T-cell (primary cell): Measurements from ENCODE around the gene PPP2R1B. TPM values are rescaled to one million over a fixed set of nuclear protein-coding genes. Genes with fewer than 3 reads are reported as not detected.
A peak's percentile ranks its signal among the peaks of the same experiment; 100 is the strongest.

Experiments
- ATAC-seq, 4 experiments: fragments of 200-7000 bp in 3 of 4; fragments of 150-1000 bp in 1 of 4; cut with Tn5 transposase; replicated peaks in 1 of 4; 1 replicate in 3 of 4; 2 replicates in 1 of 4; pipeline ENCODE4 v1.10.0; 2021; ENCODE audit warnings: moderate library complexity in 3 of 4, mild to moderate bottlenecking in 2 of 4, moderate number of reproducible peaks in 1 of 4
- CTCF ChIA-PET, 2 donors: fragments of 300-600 bp; sonication (Branson Sonifier 250); formaldehyde crosslinking; loops; one replicate each; lab custom pipeline; 2022; ENCODE audit warnings: antibody characterized with exemption in 2 of 2; lab: Charles Lee
- POLR2A ChIA-PET, 2 donors: fragments of 300-600 bp; sonication (Branson Sonifier 250); formaldehyde crosslinking; loops; one replicate each; lab custom pipeline; 2022; ENCODE audit warnings: antibody characterized with exemption in 2 of 2; lab: Charles Lee
- DNase-seq, 35 experiments: peaks; one replicate each; pipeline versions ENCODE4 v3.0.0 to v3.0.0-alpha.2; 2013 to 2023
- H3K27ac ChIP-seq: one replicate; pipeline ENCODE4 v1.5.1; 2013; ENCODE audit warnings: low read length
- H3K27me3 ChIP-seq, 2 experiments: replicated peaks in 1 of 2; 1 replicate in 1 of 2; 2 replicates in 1 of 2; pipeline versions ENCODE4 v1.6.1 to v1.7.0; 2013; ENCODE audit warnings: low read length in 1 of 2, mixed read lengths in 1 of 2; ENCODE audit not compliant: control insufficient read depth in 2 of 2, insufficient read depth in 2 of 2; ENCODE audit errors: extremely low read depth in 1 of 2
- H3K36me3 ChIP-seq, 2 donors: 1 replicate in 1 of 2; 2 replicates in 1 of 2; pipeline versions ENCODE4 v1.6.1 to v1.7.0; 2013; ENCODE audit warnings: low read length in 1 of 2; ENCODE audit not compliant: control insufficient read depth in 2 of 2, insufficient read depth in 1 of 2; ENCODE audit errors: extremely low read depth in 1 of 2
- H3K4me1 ChIP-seq, 2 experiments: 1 replicate in 1 of 2; 2 replicates in 1 of 2; pipeline versions ENCODE4 v1.6.1 to v1.7.0; 2013; ENCODE audit warnings: low read length in 2 of 2, mixed read lengths in 1 of 2; ENCODE audit not compliant: insufficient read depth in 2 of 2, control insufficient read depth in 1 of 2; ENCODE audit errors: extremely low read depth in 1 of 2
- H3K4me3 ChIP-seq, 2 donors: 1 replicate in 1 of 2; 2 replicates in 1 of 2; pipeline versions ENCODE4 v1.5.1 to v1.7.0; 2013; ENCODE audit warnings: mild to moderate bottlenecking in 2 of 2, low read length in 1 of 2, moderate library complexity in 1 of 2; ENCODE audit not compliant: control insufficient read depth in 1 of 2; ENCODE audit errors: extremely low read depth in 1 of 2
- H3K9me3 ChIP-seq: 2 replicates; pipeline ENCODE4 v1.7.0; 2013
- H3K27ac Mint-ChIP-seq, 2 donors: one replicate each; pipeline ENCODE4 v1.8.0; 2020 to 2021; ENCODE audit warnings: mild to moderate bottlenecking in 2 of 2, mixed read lengths in 2 of 2
- H3K27me3 Mint-ChIP-seq, 2 donors: one replicate each; pipeline ENCODE4 v1.8.0; 2021 to 2022; ENCODE audit warnings: mixed read lengths in 2 of 2
- H3K36me3 Mint-ChIP-seq: one replicate; pipeline ENCODE4 v1.8.0; 2021; ENCODE audit warnings: mixed read lengths
- H3K4me1 Mint-ChIP-seq, 3 donors: one replicate each; pipeline ENCODE4 v1.8.0; 2020 to 2022; ENCODE audit warnings: mixed read lengths in 3 of 3, mild to moderate bottlenecking in 1 of 3
- H3K4me3 Mint-ChIP-seq, 3 donors: one replicate each; pipeline ENCODE4 v1.8.0; 2020 to 2022; ENCODE audit warnings: mild to moderate bottlenecking in 3 of 3, mixed read lengths in 3 of 3, moderate library complexity in 3 of 3
- H3K9me3 Mint-ChIP-seq, 3 donors: one replicate each; pipeline ENCODE4 v1.8.0; 2020 to 2022; ENCODE audit warnings: mixed read lengths in 3 of 3
- WGBS: methylation state at CpG from one replicate; pipeline ENCODE4 v1.1.5; 2013; ENCODE audit warnings: missing lambda C conversion rate; ENCODE audit not compliant: insufficient coverage; 5-methylcytosine and 5-hydroxymethylcytosine counted together
- total RNA-seq, 35 experiments: library from RNA in 6 of 35; stranded (reverse) in 6 of 35; fragments of 120-200 nt in 1 of 35; gene quantifications; one replicate each; pipeline versions ENCODE4 v1.2.1 to v1.2.4 and lab custom pipeline; 2013 to 2026

Gene PPP2R1B
- total RNA-seq, 5 donors from 2014 or later (not counting 1 experiment from before 2014, with no cell fraction given), result 34.2 to 44.1 (median 37.4) TPM

DNA sequence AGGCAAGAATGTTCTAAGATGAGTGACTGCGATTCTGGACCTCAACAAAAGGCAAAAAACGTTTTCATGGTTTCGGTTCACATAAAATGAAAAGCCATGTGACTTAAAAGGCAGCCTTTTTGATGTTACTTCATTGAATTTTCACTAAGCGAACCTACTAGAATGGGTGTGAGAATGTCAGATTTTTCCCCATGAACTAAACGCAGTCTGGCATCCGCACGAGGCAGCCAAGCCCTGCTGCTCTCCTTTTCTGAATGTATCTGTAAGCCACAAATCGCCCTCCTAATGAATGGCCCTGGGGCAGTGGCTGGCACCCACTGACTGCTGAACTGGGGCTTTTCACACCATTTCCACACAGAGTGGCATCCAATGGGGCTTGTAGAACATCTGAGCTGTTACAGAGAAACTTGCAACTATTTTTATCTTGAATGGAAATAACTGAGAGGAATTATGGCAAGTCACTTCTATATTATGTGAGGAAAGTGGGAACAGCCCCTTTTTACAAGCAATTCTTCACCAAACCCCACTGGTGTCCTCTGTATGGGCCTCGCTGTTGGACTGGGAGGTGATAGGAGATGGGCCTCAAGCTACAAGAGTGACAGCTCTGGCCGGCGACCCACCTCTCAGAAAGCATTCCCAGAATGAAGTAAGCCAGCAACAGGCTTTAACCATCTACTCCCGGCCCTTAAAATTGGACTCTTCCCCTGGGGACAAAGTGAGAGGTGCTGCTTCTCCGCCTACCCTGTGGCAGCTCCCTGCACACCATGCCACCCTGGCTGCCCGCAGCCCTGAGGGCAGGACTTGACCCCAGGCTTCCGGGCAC, 29.4 kb downstream of the PPP2R1B start:
- ChIA-PET CTCF (no interaction called here), POLR2A (interaction anchor here in 1 of 2 donors (0.7 kb wide), 1 partner anchor 30 kb away, joined by 3 read pairs; the partner anchor contains the start of gene PPP2R1B)
- Histone ChIP-seq H3K36me3 (peaks cover 0 to 22% of the 10 kb centered on the region in 2 donors), H3K4me3 (no peak overlapping the region), H3K4me1 (no peaks in the 10 kb centered on the region), H3K27me3 (no peaks in the 10 kb centered on the region), H3K9me3 (no peaks in the 10 kb centered on the region), H3K27ac (no peak overlapping the region)
- peaks cover 20% of the 10 kb centered on the region for H3K36me3 Mint-ChIP-seq
- ATAC-seq, result no peak
- H3K4me3 Mint-ChIP-seq, result no peak overlapping the region
- peaks cover 11 to 15% (median 15%) of the 10 kb centered on the region in 3 donors for H3K4me1 Mint-ChIP-seq
- no peaks in the 10 kb centered on the region for H3K9me3 Mint-ChIP-seq
- DNase-seq, result no peak
- H3K27me3 Mint-ChIP-seq, result no peaks in the 10 kb centered on the region
- 36% methylated on average over 6 of the region's 15 CpGs for WGBS
- H3K27ac Mint-ChIP-seq, result peak overlapping the region in 1 of 2 donors; percentile 9

DNA sequence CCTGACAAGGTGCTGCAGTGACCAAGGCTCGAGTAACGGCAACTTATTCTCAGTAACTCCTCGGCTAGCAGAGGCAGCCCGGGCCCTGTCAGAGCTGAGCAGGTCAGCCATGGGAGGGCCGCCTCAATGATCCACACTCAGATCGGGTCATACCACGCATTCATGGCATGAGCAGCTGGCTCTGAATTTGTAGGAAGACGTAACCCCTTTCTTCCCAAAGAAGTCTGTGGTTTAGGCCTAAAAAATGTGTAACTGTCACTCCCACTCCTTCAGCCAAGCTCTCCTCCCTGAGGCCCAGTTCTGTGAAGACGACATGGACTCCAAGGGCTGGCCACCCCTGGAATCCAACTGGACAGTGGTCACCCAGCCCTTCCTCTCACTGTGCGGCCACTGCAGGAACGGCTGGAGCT, 30.0 kb downstream of the PPP2R1B start:
- ATAC-seq (peak in 1 of 4 experiments; percentile 12), DNase-seq (no peak)
- H3K4me3 ChIP-seq, result no peak overlapping the region
- Mint-ChIP-seq H3K4me3 (no peak overlapping the region), H3K27ac (peak overlapping the region in 1 of 2 donors; percentile 9), H3K27me3 (no peaks in the 10 kb centered on the region), H3K9me3 (no peaks in the 10 kb centered on the region), H3K36me3 (peaks cover 14% of the 10 kb centered on the region), H3K4me1 (peaks cover 11 to 15% (median 15%) of the 10 kb centered on the region in 3 donors)
- H3K4me1 ChIP-seq, result no peaks in the 10 kb centered on the region
- H3K36me3 ChIP-seq, result peaks cover 3 to 16% of the 10 kb centered on the region in 2 donors
- H3K9me3 ChIP-seq, result no peaks in the 10 kb centered on the region
- H3K27ac ChIP-seq, result no peak overlapping the region
- WGBS, result 92% methylated on average over 11 of the region's 11 CpGs
- ChIA-PET CTCF (no interaction called here), POLR2A (no interaction called here)
- H3K27me3 ChIP-seq, result no peaks in the 10 kb centered on the region

DNA sequence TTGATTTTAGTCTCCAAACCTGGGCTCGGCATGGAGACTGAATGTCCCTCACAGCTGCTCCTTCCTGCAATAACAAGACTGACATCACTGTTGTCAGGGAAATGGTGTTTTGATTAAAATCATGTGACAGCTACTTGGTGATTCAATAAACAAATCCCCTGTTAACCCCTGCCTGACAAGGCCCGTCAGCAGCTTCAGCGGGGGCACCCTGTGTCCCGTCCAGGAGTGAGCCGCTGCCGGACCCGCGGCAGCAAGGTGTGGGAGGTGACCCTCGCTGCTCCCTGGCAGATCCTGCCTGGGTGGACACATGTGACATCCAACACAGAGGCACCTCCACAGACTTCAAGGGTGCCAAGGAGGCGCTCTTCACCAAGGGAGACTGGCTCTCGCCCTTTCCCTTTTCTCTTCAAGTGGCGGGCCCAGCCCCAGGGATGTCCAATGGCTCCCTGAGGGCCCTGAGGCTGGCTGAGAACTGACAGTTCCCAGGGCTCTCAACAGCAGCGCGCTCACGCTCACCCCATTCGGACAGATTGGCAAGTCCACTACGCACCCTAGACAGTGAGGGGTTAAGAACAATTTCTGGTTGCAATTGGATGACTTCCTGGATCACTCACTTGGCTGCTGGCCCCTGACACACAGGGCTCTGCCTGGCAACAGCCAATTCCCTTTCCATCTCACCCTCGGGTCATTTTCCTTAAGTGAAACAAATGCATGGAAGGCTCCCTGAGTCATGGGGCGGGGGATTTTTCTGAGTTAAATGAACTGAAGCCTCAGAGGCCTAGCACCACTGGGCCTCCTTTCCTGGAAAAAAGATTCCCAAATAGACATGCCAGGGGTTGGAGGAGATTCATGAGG, 30.7 kb downstream of the PPP2R1B start:
- H3K9me3 ChIP-seq, result no peaks in the 10 kb centered on the region
- H3K4me3 Mint-ChIP-seq, result no peak overlapping the region
- no peak overlapping the region for H3K27ac ChIP-seq
- 97% methylated on average over 16 of the region's 19 CpGs for WGBS
- no peaks in the 10 kb centered on the region for H3K9me3 Mint-ChIP-seq
- H3K27me3 Mint-ChIP-seq, result no peaks in the 10 kb centered on the region
- ChIA-PET POLR2A (interaction anchor here in 1 of 2 donors (0.6 kb wide), 1 partner anchor 411 kb away, joined by 3 read pairs; no protein-coding TSS in a partner anchor), CTCF (no interaction called here)
- ATAC-seq (peak in 1 of 4 experiments; percentile 24), DNase-seq (no peak)
- peak overlapping the region in 1 of 2 donors; percentile 44 for H3K27ac Mint-ChIP-seq
- no peaks in the 10 kb centered on the region for H3K27me3 ChIP-seq
- peaks cover 8 to 9% of the 10 kb centered on the region in 2 donors for H3K36me3 ChIP-seq
- H3K4me1 Mint-ChIP-seq, result peaks cover 11 to 15% (median 15%) of the 10 kb centered on the region in 3 donors
- H3K4me1 ChIP-seq, result no peaks in the 10 kb centered on the region
- peaks cover 7% of the 10 kb centered on the region for H3K36me3 Mint-ChIP-seq
- H3K4me3 ChIP-seq, result no peak overlapping the region

DNA sequence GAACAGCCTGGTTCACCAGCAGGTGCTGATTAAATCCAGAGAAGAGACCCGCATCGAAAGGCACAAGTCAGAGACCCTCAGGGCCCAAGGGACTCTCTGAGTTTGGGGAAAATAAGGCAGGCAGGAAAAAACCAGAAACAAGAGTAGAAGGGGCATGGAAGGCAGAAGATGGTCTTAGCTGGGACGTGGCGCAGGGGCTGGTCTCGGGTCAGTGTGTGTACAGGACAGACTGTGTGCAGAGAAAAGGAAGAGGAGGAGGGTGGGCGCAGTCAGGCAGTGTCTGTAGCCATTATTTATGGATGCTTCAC, 31.3 kb downstream of the PPP2R1B start:
- CTCF ChIA-PET, result no interaction called here
- ATAC-seq (peak in 1 of 4 experiments; percentile 9), DNase-seq (no peak)
- Histone ChIP-seq H3K36me3 (peaks cover 4 to 8% of the 10 kb centered on the region in 2 donors), H3K4me3 (no peak overlapping the region), H3K27me3 (no peaks in the 10 kb centered on the region), H3K9me3 (no peaks in the 10 kb centered on the region), H3K27ac (no peak overlapping the region), H3K4me1 (no peaks in the 10 kb centered on the region)
- POLR2A ChIA-PET, result interaction anchor here in 1 of 2 donors (0.6 kb wide), 1 partner anchor 412 kb away, joined by 3 read pairs; no protein-coding TSS in a partner anchor
- Mint-ChIP-seq H3K9me3 (no peaks in the 10 kb centered on the region), H3K36me3 (peaks cover 7% of the 10 kb centered on the region), H3K4me3 (no peak overlapping the region), H3K27me3 (no peaks in the 10 kb centered on the region), H3K4me1 (peaks cover 11 to 15% (median 15%) of the 10 kb centered on the region in 3 donors), H3K27ac (peak overlapping the region in 1 of 2 donors; percentile 44)
- WGBS, result 96% methylated on average over 5 of the region's 6 CpGs

DNA sequence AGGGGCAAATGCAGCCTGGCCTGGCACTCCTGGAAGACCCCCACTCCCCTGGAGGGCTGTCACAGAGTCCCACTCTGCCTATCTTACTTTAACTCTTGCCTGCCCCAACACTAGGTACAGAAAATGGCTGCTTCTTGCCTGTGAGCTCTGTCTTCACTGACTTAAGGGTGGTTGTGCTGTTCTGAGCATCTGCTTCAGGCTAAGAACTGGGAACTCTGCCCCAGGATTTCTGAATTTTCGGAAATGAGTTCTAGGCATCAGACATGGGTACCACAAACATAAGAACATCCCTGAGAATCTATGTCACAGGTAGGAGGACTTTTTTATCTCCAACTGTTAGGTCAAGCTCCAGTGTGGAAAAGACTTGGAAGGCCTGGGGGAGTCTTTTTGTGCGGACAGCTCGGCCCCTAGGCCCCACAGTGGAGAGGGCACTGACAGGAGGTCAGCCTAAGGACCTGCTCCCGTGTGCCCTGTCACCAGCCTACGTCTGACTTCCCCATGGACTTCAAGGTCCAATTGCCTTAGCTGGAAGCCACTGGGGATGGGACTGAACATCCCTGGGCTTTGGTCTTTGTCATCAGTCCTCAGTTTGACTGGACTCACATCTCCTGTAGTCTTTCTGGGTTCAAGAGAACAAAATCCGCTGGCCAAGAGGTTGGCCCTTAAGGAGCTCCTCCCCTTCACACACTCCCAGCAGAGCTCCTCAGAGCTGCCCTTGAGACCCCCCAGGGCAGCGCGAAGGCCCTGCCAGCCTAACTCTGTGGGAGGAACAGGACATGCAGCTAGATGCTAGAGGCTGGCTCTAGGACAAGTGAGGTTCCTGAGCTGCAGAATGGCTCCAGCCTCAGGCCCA, 31.9 kb downstream of the PPP2R1B start:
- H3K36me3 Mint-ChIP-seq, result peaks cover 4% of the 10 kb centered on the region
- no peak for ATAC-seq
- peak overlapping the region in 1 of 2 donors; percentile 44 for H3K27ac Mint-ChIP-seq
- Histone ChIP-seq H3K4me1 (no peaks in the 10 kb centered on the region), H3K4me3 (no peak overlapping the region), H3K27ac (no peak overlapping the region), H3K36me3 (peaks cover 1 to 8% of the 10 kb centered on the region in 2 donors), H3K9me3 (no peaks in the 10 kb centered on the region), H3K27me3 (no peaks in the 10 kb centered on the region)
- no peak overlapping the region for H3K4me3 Mint-ChIP-seq
- peaks cover 11 to 15% (median 15%) of the 10 kb centered on the region in 3 donors for H3K4me1 Mint-ChIP-seq
- no peaks in the 10 kb centered on the region for H3K9me3 Mint-ChIP-seq
- WGBS, result 95% methylated on average over 7 of the region's 8 CpGs
- H3K27me3 Mint-ChIP-seq, result no peaks in the 10 kb centered on the region
- CTCF ChIA-PET, result no interaction called here
- POLR2A ChIA-PET, result interaction anchor here in 1 of 2 donors (0.6 kb wide), 1 partner anchor 413 kb away, joined by 3 read pairs; no protein-coding TSS in a partner anchor
- no peak for DNase-seq
